GM21447 (cell line): ENCODE data around the gene IREB2.

Source experiments
- ATAC-seq: cut with Tn5 transposase; IDR thresholded peaks from one replicate; pipeline ENCODE4 v1.9.1; 2021; ENCODE audit not compliant: unreplicated experiment

IREB2 gene

GRCh38 chr15:78406016-78406585 lies 31.9 kb upstream of the IREB2 start:
- ATAC-seq, result no peak

- ATAC-seq, result no peak
These were observed 30.2 kb upstream of the IREB2 start for GRCh38 chr15:78407608-78408354.

GRCh38 chr15:78408355-78408640 lies 29.7 kb upstream of the IREB2 start:
- ATAC-seq, result no peak

- no peak for ATAC-seq
These were observed 29.1 kb upstream of the IREB2 start for GRCh38 chr15:78408961-78409360.

GRCh38 chr15:78411061-78411460 lies 27.0 kb upstream of the IREB2 start:
- ATAC-seq, result no peak

- no peak for ATAC-seq
These were observed 23.3 kb upstream of the IREB2 start for GRCh38 chr15:78414621-78415250.

- ATAC-seq, result no peak
These were observed 22.7 kb upstream of the IREB2 start for GRCh38 chr15:78415284-78415683.

- ATAC-seq, result no peak
These were observed 20.0 kb upstream of the IREB2 start for GRCh38 chr15:78417754-78418630.

GRCh38 chr15:78418686-78419085 lies 19.3 kb upstream of the IREB2 start:
- ATAC-seq, result no peak

- ATAC-seq, result no peak
These were observed 18.6 kb upstream of the IREB2 start for GRCh38 chr15:78419367-78419766.

- ATAC-seq, result no peak
These were observed 17.8 kb upstream of the IREB2 start for GRCh38 chr15:78420220-78420619.

- ATAC-seq, result no peak
These were observed 17.2 kb upstream of the IREB2 start for GRCh38 chr15:78420766-78421165.

- no peak for ATAC-seq
These were observed 16.6 kb upstream of the IREB2 start for GRCh38 chr15:78421238-78421965.

GRCh38 chr15:78422571-78423340 lies 15.3 kb upstream of the IREB2 start:
- no peak for ATAC-seq

GRCh38 chr15:78424673-78425072 lies 13.3 kb upstream of the IREB2 start:
- ATAC-seq, result no peak

- ATAC-seq, result no peak
These were observed 12.4 kb upstream of the IREB2 start for GRCh38 chr15:78425643-78426042.

GRCh38 chr15:78426300-78426699 lies 11.7 kb upstream of the IREB2 start:
- ATAC-seq, result no peak

GRCh38 chr15:78427953-78428352 lies 10.1 kb upstream of the IREB2 start:
- ATAC-seq, result no peak

GRCh38 chr15:78429477-78429876 lies 8.5 kb upstream of the IREB2 start:
- ATAC-seq, result no peak

GRCh38 chr15:78431955-78432354 lies 6.1 kb upstream of the IREB2 start:
- ATAC-seq, result no peak
